OCI-M1 (cell line): ENCODE measurements around the gene GAS2L1.

Source experiments
- DNase-seq: peaks from one replicate; lab custom pipeline; 2025; lab: John Stamatoyannopoulos, UW

The GAS2L1 gene

DNA sequence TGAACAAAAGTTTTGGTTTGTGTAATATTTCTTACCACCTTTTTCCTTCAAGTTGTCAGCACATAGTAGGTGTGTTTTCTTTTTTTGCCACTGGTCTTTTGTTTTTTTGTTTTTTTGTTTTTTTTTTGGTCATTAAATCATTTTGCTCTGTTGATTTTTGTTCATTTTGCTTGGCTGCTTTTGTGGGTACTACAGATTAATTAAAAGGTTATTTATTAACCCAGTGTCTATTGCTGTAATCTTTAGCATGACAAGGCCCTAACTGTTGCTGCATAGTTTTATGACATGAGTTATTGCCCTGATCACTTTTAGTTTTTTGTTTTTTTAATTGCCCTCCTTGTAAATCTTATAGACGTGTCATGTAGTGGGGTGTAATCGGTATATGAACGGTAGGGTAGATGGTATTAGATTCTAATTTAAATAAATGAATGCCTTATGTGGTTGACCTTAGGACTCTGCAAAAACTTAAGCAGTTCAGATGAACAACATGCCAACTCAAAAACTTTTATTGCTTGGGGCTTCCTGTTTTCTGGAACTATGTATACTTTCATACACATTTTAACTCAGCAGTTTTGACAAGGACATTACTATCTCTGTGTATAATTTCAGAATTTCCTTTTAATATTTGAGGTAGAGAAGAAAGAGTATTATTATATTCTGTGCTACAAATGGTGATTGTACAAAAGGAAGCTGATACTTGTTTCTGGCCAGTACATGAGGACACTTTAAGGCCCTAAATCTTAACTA lies 30.5 kb upstream of the GAS2L1 start:
- no peak for DNase-seq

DNA sequence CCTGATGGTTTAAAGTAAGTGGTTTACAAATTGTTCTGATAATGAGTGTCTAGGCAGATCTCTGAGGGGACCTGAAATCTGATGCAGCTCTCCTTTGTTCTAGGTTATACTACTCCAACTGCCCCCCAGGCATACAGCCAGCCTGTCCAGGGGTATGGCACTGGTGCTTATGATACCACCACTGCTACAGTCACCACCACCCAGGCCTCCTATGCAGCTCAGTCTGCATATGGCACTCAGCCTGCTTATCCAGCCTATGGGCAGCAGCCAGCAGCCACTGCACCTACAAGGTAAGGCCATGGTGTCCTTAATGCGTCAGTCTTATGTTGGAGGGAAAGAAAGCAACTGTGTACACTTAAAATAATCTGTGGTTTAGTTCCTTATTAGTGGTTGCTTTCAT lies 28.5 kb upstream of the GAS2L1 start:
- no peak for DNase-seq

DNA sequence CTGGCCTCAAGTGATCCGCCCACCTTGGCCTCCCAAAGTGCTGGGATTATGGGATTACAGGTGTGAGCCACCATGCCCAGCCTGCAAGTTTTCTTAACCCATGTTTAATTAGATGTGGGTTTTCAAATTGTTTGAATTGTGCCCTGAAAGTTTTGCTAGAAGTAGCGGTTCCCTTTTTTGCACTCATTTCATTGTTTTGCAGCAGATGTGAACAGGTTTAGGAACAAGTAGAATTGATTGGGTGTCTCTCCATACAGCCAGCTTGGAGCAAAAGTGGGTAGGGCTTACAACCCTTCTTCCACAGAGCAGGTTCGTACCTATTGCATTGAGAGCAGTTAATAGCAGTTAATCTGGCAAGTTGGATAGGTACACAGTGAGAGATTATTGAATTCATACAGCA lies 22.3 kb upstream of the GAS2L1 start:
- no peak for DNase-seq

DNA sequence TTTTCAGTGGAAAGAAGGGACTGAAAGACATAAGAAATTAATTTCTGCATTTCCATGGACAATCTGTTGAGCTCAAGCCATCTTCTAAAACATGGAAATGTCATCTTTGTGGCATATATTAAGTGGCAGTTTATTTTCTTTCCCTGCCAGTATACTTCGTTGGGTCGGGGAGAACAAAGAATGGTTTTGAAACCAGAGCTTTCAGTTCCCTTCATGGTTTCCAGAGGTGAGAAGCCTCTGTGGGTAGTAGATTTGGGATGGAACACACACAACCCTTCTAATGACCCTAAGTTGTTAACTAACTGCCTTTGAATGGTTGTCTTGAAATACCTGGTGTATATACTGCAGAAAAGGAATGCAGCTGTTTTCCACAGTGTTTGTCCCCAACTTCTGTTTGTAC lies 17.6 kb upstream of the GAS2L1 start:
- no peak for DNase-seq

DNA sequence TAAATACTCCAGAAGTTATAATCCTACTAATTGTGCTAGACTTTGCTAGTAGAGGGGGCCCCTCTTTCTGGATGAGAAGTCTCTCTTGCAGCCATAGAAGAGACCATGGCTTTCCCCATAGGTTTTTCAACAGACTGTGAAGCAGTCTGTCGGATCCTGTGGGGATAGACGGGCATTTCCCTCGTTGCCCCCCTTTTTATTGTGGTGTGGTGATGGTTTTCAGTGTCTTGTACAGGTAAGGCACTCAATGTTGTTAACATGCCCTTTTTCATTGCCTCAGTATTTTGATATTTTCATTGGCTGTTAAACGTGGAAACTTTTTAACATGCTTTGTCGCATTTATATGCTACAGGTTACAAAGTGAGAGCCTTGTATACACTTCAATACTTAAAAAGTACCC lies 16.4 kb upstream of the GAS2L1 start:
- no peak for DNase-seq

DNA sequence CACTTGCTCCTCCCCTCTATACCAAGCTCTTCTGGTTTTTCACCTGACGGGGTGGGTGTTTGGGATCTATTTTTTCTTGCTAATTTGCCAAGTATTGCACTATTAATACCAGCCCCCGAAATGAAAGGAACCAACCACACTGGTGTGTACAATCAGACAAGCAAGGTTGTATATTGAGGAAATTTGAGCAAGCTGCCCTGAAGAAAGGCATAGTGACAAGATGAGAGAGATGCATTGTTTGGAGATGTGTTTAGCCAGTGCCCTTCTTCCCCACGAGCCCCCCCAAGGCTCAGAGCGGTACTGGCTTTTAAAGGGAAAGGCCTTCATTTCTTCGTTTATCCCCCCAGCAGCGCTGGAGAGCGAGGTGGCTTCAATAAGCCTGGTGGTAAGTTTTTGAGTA lies 15.2 kb upstream of the GAS2L1 start:
- no peak for DNase-seq

DNA sequence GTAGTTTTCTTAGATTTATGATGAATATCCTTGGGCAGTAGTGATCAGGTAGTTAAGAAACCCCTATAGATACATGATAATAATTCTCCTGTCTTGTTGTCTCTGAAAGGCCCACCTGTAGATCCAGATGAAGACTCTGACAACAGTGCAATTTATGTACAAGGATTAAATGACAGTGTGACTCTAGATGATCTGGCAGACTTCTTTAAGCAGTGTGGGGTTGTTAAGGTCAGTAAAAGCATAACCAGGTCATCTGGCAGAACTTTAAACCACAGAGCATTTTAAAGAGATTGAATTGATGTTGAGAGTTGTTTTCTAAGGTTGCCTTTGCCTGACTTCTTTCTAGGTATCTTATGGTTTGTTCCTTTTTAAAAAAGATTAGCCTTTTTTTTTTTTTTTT lies 14.1 kb upstream of the GAS2L1 start:
- DNase-seq, result no peak

DNA sequence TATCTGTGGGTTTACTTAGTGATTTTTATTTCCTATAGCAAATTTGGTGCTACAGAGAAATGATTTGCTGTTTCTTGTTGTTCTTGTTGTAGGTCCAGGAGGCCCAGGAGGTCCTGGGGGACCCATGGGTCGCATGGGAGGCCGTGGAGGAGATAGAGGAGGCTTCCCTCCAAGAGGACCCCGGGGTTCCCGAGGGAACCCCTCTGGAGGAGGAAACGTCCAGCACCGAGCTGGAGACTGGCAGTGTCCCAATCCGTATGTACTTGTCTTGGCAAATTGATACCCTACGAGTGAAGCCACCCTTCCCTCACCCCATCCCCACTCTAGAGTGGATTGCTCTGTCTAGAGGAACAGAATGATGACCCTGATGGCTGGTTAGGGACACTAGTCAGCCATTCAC lies 7.8 kb upstream of the GAS2L1 start:
- no peak for DNase-seq

DNA sequence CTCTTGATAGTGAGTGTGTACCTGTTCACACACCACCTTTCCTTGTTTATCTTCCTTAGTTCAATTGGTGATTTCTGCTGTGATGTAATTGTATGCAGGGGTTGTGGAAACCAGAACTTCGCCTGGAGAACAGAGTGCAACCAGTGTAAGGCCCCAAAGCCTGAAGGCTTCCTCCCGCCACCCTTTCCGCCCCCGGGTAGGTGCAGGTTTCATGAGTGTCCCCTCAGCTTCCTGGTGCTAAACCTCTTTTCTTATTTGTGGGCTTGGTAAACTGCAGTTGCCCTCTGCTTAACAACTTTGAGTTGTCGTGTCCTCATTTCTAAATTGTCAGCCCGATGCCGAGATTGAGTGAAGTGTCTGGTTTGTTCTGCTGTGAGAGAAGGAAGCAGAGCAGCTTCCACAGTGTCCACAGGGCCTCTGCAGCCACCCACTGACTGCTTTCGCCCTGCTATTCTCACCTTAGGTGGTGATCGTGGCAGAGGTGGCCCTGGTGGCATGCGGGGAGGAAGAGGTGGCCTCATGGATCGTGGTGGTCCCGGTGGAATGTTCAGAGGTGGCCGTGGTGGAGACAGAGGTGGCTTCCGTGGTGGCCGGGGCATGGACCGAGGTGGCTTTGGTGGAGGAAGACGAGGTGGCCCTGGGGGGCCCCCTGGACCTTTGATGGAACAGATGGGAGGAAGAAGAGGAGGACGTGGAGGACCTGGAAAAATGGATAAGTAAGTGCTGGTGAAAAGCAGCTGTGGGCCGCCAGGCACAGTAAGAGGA lies 7.1 kb upstream of the GAS2L1 start:
- no peak for DNase-seq

DNA sequence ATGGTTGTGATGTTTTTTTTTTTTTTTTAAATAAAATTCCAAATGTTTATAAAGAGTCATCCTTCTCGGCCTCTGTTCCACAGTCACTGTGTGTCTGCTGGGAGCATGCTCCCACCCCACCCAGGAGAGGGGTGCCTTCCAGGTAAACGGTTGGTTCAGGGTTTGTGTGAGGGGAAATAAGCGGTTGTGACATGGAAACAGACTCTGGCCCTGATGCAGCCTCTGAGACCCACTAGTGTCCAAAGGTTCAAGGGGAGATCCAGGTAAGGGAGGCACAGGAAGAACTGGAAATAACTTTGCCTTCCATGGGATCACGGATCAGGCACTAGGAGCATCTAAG lies 6.0 kb upstream of the GAS2L1 start:
- no peak for DNase-seq

DNA sequence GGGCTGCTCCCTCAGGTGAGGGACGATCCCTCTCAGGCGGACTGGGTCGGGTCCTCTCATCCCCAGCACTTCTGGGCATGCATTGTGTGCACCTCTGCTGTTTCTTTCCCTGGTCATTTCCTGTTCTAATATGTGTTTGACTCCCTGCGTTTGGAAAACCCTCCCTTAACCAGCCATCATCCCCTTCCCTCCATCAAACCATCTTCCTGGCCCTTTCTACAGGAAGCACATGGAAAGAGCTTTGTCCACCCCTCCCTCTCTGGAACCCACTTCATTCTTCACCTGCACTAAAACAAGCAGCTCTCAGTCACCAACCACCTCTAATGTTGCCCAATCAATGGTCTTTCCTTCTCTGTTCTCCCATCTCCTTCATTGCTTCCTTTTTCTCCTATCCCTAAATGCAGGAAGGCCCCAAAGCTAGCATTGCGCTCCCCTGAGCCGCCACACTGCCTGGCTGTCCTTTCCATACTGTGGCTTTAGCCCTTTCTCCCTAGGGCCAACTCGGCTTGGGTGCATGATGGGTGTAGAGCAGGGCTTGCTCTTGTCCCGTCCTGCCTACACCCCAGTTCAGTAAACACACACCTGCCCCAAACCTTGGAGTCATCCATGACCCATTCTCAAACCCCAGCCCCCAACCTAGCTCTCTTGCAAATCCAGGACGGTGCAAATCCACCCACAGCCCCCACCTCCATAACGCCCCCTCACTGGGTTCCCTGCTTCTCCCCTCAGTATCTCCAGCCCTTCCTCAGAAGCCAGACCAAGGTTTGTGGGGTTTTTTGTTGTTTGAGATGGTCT lies 5.4 kb upstream of the GAS2L1 start:
- peak; percentile 37 for DNase-seq

DNA sequence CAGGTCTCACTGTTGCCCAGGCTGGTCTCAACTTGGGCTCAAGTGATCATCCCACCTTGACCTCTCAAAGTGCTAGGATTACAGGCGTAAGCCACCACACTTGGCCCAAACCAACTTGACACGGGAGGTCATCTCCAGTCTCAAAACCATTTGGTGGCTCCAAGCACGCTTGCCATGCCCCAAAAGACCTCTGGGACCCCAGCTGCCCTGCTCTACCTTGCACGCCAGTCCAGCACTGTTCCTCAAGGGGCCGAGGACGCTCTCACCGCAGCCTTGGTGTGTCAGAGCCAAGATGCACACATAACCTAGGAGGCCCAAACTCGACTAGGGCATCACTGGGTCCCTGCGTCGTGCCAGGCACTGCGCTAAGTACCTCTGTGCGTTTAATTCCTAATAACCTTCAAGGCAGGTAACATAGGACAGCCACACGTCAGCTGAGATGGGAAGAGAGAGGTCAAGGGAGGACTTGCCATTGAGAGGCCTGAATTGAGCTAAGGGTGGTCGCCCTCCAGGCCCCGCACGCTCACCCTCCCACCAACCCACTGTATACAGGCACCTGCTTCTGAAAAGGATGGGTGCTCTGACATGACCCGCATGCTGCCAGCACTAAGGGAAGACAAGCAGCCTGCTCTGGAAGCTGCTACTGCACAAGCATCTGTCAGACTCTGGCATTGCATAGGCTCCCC lies 4.6 kb upstream of the GAS2L1 start:
- no peak for DNase-seq

DNA sequence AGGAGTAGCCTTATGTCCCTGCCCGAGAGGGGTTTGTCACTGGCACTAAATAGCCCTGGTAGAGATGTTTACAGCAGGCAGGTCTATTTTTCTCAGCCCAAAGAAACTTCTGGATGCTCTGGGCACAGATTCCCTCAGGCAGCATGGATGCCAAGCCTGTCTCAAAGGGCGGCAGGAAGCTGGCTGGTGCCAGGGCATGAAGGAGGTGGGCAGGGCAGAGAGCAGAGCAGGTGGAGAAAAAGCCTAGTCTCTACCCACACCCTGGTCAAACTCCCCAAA lies 4.1 kb upstream of the GAS2L1 start:
- no peak for DNase-seq

DNA sequence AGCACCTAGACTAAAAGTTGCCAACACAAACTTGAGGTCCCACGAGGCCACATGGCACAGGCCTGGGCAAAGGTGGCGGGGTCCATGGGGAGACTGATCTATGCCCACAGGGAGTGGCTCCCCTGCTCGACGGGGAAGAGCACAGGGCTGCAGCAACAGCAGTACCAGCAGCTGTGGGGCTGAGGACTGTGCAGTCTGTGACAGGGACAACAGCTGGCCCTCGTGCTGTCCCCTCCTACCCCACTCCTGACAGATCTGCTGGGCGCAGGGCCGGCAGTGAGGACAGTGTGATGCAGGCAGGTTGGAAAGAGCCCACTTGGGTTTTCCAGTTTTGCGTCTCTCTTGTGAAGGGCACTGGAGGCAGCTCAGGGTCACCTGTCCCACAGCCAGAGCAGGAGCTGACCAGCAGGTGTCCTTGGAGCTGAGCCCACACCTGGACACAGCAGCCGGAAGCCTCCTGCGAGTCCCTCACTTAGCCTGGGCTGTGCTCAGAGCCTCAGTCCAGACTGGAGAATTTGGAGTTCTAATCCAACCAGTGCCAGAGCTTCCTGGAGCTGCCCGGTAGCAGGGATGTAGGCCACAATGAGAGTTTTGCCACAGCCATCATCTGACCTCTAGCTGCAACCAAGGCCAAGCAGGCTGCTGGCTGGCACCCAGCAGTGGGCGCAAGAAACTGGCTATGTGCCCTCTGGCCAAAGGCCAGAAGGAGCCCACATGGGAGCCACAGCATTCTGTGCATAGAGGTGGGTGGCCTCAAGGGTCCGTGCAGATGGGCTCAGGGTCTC lies 3.6 kb upstream of the GAS2L1 start:
- DNase-seq, result peak; percentile 59

DNA sequence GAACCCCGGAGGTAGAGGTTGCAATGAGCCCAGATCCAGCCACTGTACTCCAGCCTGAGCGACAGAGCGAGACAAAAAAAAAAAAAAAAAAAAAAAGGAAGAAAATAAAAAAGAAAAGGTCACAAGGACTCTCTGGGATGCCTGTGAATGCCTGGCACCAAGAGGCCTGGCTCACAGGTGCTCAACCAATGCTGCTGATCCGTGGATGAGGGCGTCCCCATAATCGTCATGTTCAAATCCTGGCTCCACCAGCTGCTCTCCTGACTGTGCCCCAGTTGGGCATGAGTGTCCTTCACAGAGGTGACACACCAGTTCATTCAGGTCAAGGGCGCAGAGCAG lies 645 bp upstream of the GAS2L1 start:
- no peak for DNase-seq

DNA sequence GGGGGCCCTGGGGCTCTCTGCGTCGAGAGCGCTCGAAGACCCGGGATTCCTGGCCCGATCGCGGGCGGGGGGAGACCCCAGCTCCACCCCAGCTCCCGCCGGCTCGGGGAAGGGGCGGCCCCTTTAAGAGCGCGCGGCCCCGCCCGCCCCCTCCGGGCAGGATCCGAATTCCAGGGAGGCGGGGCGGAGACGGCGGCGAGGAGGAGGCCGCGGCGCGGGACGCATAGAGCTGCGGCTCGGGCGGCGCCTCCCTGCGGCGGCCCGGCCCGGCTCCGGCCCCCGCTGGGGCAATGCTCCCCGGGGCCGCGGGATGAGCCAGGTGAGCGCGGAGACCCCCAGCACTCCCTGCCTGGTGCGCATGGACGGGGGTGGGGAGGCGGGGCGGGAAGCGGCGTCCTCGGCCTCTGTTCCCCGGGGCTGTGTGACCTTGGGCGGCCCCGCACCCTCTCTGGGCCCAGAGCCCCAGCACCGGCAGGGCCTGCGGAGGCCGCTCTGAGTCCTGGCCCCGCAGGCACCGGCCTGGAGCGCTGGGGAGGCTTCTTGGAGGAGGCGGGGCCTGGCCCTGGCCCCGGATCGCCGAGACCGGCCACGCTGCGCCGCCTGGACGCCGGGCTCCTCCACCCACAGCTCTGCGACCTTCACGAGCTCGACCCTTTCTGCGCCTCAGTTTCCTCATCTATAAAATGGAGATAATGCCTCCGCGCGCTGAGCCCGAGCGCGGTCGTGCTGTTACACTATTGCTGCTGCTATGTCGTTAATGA lies 565 bp downstream of the GAS2L1 start:
- peak; percentile 83 for DNase-seq

DNA sequence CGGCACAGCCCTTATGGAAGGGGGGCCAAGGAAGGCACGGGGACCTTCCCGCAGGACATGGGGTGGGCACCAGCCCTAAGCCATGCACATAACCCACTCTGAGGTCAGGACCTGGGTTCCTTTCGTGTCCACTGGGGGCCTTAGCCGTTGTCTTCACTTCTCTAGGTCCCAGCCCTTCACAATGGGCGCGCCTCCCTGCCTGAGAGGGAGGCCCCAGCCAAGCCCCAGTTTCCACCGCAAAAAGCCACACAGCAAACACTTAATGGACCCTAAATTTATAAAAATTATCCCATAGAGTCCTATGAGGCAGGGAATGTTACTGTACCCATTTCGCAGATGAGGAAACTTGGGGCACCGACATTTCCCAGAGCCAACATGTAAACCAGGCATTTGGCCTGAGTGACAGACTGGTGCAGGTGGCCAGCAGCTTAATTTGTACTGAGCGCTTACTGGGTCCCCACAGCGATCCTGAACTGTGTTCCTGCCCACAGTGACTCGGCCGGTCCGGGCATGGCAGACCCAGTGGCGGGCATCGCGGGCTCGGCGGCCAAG lies 1.2 kb downstream of the GAS2L1 start:
- no peak for DNase-seq

DNA sequence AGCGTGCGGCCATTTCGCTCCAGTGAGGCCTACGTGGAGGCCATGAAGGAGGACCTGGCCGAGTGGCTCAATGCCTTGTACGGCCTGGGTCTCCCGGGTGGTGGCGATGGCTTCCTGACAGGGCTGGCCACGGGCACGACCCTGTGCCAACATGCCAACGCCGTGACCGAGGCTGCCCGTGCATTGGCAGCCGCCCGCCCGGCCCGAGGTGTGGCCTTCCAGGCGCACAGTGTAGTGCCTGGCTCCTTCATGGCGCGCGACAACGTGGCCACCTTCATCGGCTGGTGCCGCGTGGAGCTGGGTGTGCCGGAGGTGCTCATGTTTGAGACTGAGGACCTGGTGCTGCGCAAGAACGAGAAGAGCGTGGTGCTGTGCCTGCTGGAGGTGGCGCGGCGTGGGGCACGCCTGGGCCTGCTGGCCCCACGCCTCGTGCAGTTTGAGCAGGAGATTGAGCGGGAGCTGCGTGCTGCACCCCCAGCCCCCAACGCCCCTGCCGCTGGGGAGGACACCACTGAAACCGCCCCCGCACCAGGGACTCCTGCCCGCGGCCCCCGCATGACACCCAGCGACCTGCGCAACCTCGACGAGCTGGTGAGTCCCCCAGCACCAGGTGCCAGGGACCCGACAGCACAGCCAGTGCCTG lies 1.8 kb downstream of the GAS2L1 start:
- DNase-seq, result no peak

DNA sequence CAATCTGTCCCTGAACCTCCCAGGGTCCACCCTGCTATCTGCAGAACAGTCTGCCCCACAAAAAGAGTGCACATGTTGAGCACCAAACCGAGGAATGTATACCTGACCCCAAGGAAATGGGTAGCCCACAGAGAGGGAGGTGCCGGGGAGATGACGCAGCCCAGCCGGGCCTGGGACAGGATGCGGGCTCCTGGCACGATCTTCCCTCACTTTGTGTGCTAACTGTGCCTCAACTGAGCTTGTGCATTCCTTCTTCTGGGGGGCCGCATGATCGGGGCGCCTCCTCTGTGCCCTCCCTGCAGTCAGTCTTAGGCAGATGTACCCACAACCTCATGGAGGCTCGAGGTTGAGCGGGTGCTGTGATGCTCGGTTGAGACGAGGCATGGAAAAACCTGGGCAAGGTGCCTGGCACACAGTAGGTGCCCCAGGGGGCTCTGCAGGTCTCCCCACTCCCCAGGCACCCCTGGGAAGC lies 2.4 kb downstream of the GAS2L1 start:
- DNase-seq, result peak; percentile 22

DNA sequence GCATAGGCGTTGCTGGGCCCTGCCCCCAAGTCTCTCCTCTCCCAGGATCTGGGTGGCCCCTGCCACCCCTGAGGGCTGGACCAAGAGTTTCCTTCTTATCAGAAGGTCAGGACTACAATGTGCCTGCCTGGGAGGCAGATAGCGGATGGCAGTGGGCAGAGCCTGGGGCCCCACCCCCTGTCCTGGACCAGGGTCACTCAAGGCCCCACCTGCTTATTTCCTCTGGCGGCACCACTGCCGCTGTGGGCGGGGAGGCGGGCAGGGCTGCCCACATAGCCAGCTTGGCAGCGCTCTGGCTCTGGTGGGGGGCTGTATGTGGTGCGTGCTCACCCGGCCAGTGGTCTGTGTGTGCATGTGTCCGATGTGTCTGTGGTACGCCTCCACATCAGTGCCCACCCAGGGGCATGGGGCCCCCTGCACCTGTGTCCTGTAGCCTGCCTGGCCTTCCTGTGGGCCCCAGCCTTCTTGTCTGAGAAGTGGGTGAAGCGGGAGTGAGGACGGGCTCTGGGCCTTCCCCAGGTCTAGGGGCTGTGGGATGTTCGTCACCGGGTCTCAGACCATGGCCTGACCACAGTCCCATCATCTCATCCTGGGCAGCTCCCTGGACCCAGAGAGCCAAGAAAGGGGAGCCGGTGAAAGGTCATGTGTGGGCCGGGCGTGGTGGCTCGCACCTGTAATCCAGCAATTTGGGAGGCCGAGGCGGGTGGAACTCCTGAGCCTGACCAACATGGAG lies 3.0 kb downstream of the GAS2L1 start:
- DNase-seq, result peak; percentile 51
